GM12874 (cell line): Measurements from ENCODE around the gene MACROD2.

ENCODE experiments used
- CTCF ChIP-seq: IDR thresholded peaks from 2 replicates; pipeline ENCODE4 v1.5.1; 2011; ENCODE audit warnings: low read depth, mild to moderate bottlenecking, control low read depth, low read length, moderate library complexity; ENCODE audit not compliant: insufficient read depth

The MACROD2 gene

GRCh38 chr20:16025084-16025483, 2029.8 kb downstream of the MACROD2 start:
- TF ChIP-seq CTCF = no peak

GRCh38 chr20:16027686-16028085, 2032.4 kb downstream of the MACROD2 start:
- no peak for TF ChIP-seq CTCF

GRCh38 chr20:16028923-16029322, 2033.6 kb downstream of the MACROD2 start:
- no peak for TF ChIP-seq CTCF

- TF ChIP-seq CTCF = no peak
Measured at GRCh38 chr20:16030253-16030652, 2034.9 kb downstream of the MACROD2 start.

- no peak for TF ChIP-seq CTCF
Measured at GRCh38 chr20:16035576-16035975, 2040.3 kb downstream of the MACROD2 start.

GRCh38 chr20:16036331-16036730, 2041.0 kb downstream of the MACROD2 start:
- no peak for TF ChIP-seq CTCF

- no peak for TF ChIP-seq CTCF
Measured at GRCh38 chr20:16040742-16041141, 2045.4 kb downstream of the MACROD2 start.

- no peak for TF ChIP-seq CTCF
Measured at GRCh38 chr20:16042731-16043130, 2047.4 kb downstream of the MACROD2 start.
